Colonic mucosa (tissue), 4 donors: ENCODE measurements around the gene ELMO1. TPM values are rescaled to one million over a fixed set of nuclear protein-coding genes. Genes with fewer than 3 reads are reported as not detected.

ENCODE experiments used
- DNase-seq: peaks from one replicate; pipeline ENCODE4 v3.0.0-alpha.2; 2020
- H3K27ac ChIP-seq: fragments of 200-600 bp; one replicate; pipeline ENCODE4 v1.8.0; 2021
- H3K27me3 ChIP-seq: fragments of 200-600 bp; one replicate; pipeline ENCODE4 v1.8.0; 2021
- H3K36me3 ChIP-seq: fragments of 200-600 bp; one replicate; pipeline ENCODE4 v1.8.0; 2021
- H3K4me1 ChIP-seq: fragments of 200-600 bp; one replicate; pipeline ENCODE4 v1.8.0; 2021; ENCODE audit warnings: mild to moderate bottlenecking
- H3K4me3 ChIP-seq: fragments of 200-600 bp; one replicate; pipeline ENCODE4 v1.8.0; 2021
- H3K9ac ChIP-seq, 2 donors: one replicate each; pipeline ENCODE4 v1.7.0; 2013; ENCODE audit warnings: control low read depth in 2 of 2, low read depth in 2 of 2, low read length in 2 of 2
- H3K9me3 ChIP-seq: fragments of 200-600 bp; one replicate; pipeline ENCODE4 v1.8.0; 2021
- CTCF ChIP-seq: fragments of 200-600 bp; IDR thresholded peaks from one replicate; pipeline ENCODE4 v1.8.0; 2022; ENCODE audit warnings: antibody characterized with exemption, mild to moderate bottlenecking
- intact Hi-C: fragments of 100-400 bp; cut with DNase I; formaldehyde crosslinking; loops from one replicate; pipeline ENCODE4 v1.14.1; 2022
- total RNA-seq, 2 donors: library from RNA; stranded (reverse); fragmentation: NEBNext Ultra II Directional in 1 of 2; extraction: Animal tissue kit (Norgen Biotek cat#: 25700) in 1 of 2; gene quantifications; one replicate each; pipeline ENCODE4 v1.2.1, GENCODE V29; 2021
- donor health status: healthy.
- donor health status: DM: no; HTN: no; CAD: no.
- donor health status: DM: no; HTN: no; CAD: no.

Gene ELMO1
- total RNA-seq, 2 donors from 2014 or later: 4.2 to 4.7 TPM

GRCh38 chr7:37442268-37442667 lies 6.4 kb downstream of the ELMO1 start:
- Histone ChIP-seq H3K9me3 (no peaks in the 10 kb centered on the region), H3K27ac (no peak overlapping the region), H3K4me1 (no peaks in the 10 kb centered on the region), H3K9ac (no peak overlapping the region), H3K27me3 (no peaks in the 10 kb centered on the region), H3K4me3 (no peak overlapping the region), H3K36me3 (no peaks in the 10 kb centered on the region)
- TF ChIP-seq CTCF: no peak
- intact Hi-C loops: no loop called here
- no peak for DNase-seq

- H3K27me3 ChIP-seq: no peaks in the 10 kb centered on the region
- intact Hi-C loops: no loop called here
- no peaks in the 10 kb centered on the region for H3K4me1 ChIP-seq
- H3K4me3 ChIP-seq: no peak overlapping the region
- no peaks in the 10 kb centered on the region for H3K9me3 ChIP-seq
- no peaks in the 10 kb centered on the region for H3K36me3 ChIP-seq
- H3K9ac ChIP-seq: no peak overlapping the region
- H3K27ac ChIP-seq: no peak overlapping the region
- no peak for TF ChIP-seq CTCF
- no peak for DNase-seq
Measured at GRCh38 chr7:37441816-37442215, 6.8 kb downstream of the ELMO1 start.

GRCh38 chr7:37441386-37441760 lies 7.3 kb downstream of the ELMO1 start:
- Histone ChIP-seq H3K27ac (no peak overlapping the region), H3K36me3 (no peaks in the 10 kb centered on the region), H3K4me3 (no peak overlapping the region), H3K27me3 (no peaks in the 10 kb centered on the region), H3K4me1 (no peaks in the 10 kb centered on the region), H3K9me3 (no peaks in the 10 kb centered on the region), H3K9ac (no peak overlapping the region)
- TF ChIP-seq CTCF: no peak
- no peak for DNase-seq
- intact Hi-C loops: no loop called here

- no peaks in the 10 kb centered on the region for H3K36me3 ChIP-seq
- H3K4me3 ChIP-seq: no peak overlapping the region
- H3K9me3 ChIP-seq: no peaks in the 10 kb centered on the region
- intact Hi-C loops: no loop called here
- no peaks in the 10 kb centered on the region for H3K27me3 ChIP-seq
- DNase-seq: no peak
- no peak overlapping the region for H3K9ac ChIP-seq
- no peak overlapping the region for H3K27ac ChIP-seq
- no peaks in the 10 kb centered on the region for H3K4me1 ChIP-seq
- no peak for TF ChIP-seq CTCF
Measured at GRCh38 chr7:37440738-37441385, 7.8 kb downstream of the ELMO1 start.

GRCh38 chr7:37439653-37440026 lies 9.0 kb downstream of the ELMO1 start:
- Histone ChIP-seq H3K4me1 (no peaks in the 10 kb centered on the region), H3K27ac (no peak overlapping the region), H3K9me3 (no peaks in the 10 kb centered on the region), H3K36me3 (no peaks in the 10 kb centered on the region), H3K9ac (no peak overlapping the region), H3K4me3 (no peak overlapping the region), H3K27me3 (no peaks in the 10 kb centered on the region)
- no peak for DNase-seq
- TF ChIP-seq CTCF: no peak
- intact Hi-C loops: no loop called here
